Stomach (tissue), 9 donors: ENCODE measurements around the gene PSMD8. TPM values are rescaled to one million over a fixed set of nuclear protein-coding genes. Genes with fewer than 3 reads are reported as not detected.
"Not testable (repeated sequence)": the region's sequence is repeated elsewhere in the genome, so short reads cannot be mapped to it uniquely, and the experiment has no call there.

ENCODE experiments used
- DNase-seq, 2 donors: peaks; one replicate each; pipeline versions ENCODE4 v3.0.0 to v3.0.0-alpha.2; 2013 to 2019
- H3K27ac ChIP-seq, 5 donors: fragments of 200-600 bp in 4 of 5; sonication (generic) in 4 of 5; one replicate each; pipeline ENCODE4 v1.5.1; 2013 to 2019; ENCODE audit warnings: mild to moderate bottlenecking in 1 of 5, moderate library complexity in 1 of 5
- H3K27me3 ChIP-seq, 3 donors: fragments of 200-600 bp; sonication (generic); one replicate each; pipeline ENCODE4 v1.5.1; 2017 to 2019; ENCODE audit warnings: mixed run types in 1 of 3
- H3K36me3 ChIP-seq, 4 donors: fragments of 200-600 bp; sonication (generic); 1 replicate in 3 of 4; 2 replicates in 1 of 4; pipeline ENCODE4 v1.5.1; 2016 to 2019
- H3K4me1 ChIP-seq, 4 donors: fragments of 200-600 bp; sonication (generic); one replicate each; pipeline ENCODE4 v1.5.1; 2016 to 2019
- H3K4me3 ChIP-seq, 4 donors: fragments of 200-600 bp; sonication (generic) in 3 of 4; one replicate each; pipeline ENCODE4 v1.5.1; 2016 to 2019; ENCODE audit warnings: mild to moderate bottlenecking in 1 of 4
- H3K9me3 ChIP-seq, 4 donors: fragments of 200-600 bp; sonication (generic); one replicate each; pipeline ENCODE4 v1.5.1; 2016 to 2019
- EP300 ChIP-seq: sonication (generic); formaldehyde crosslinking; IDR thresholded peaks from one replicate; pipeline ENCODE4 v1.6.1; 2017; ENCODE audit warnings: antibody characterized with exemption
- POLR2A ChIP-seq, 4 donors: fragments of 450-650 bp; IDR thresholded peaks; one replicate each; pipeline ENCODE4 v1.6.1; 2016; ENCODE audit warnings: antibody characterized with exemption in 4 of 4, control low read depth in 2 of 4, mild to moderate bottlenecking in 1 of 4, moderate library complexity in 1 of 4
- POLR2AphosphoS5 ChIP-seq, 3 donors: sonication (generic); formaldehyde crosslinking; IDR thresholded peaks; one replicate each; pipeline ENCODE4 v1.6.1; 2016; ENCODE audit warnings: antibody characterized with exemption in 3 of 3
- WGBS, 5 donors: extraction: QIAGEN DNeasy Blood & Tissue Kit in 3 of 5; methylation state at CpG; one replicate each; pipeline versions ENCODE4 v1.1.5 to v1.1.7; 2013 to 2018; 5-methylcytosine and 5-hydroxymethylcytosine counted together
- intact Hi-C: fragments of 100-400 bp; cut with DNase I; formaldehyde crosslinking; loops from one replicate; pipeline ENCODE4 v1.15.1; 2023; ENCODE audit warnings: low total_unique reads
- polyA plus RNA-seq, 3 donors: library from polyadenylated mRNA; stranded (reverse); fragments of 200-250 nt; gene quantifications; one replicate each; pipeline ENCODE4 v1.2.3, GENCODE V29; 2013
- total RNA-seq, 5 donors: library from RNA; depleted of rRNA; stranded (reverse); fragments of >200 nt; gene quantifications; one replicate each; pipeline versions ENCODE4 v1.1.0 to v1.2.3, GENCODE V29; 2014 to 2016
- TF ChIP-seq, protein P1 (sequence below), 7 experiments: fragments of 450-650 bp in 4 of 7; fragments of 200-600 bp in 3 of 7; sonication (generic) in 3 of 7; IDR thresholded peaks; one replicate each; pipeline ENCODE4 v1.5.1; 2016 to 2019; ENCODE audit warnings: antibody characterized with exemption in 7 of 7, control low read depth in 2 of 7, mild to moderate bottlenecking in 1 of 7
- donor health status: healthy with polysubstance abuse.
- donor health status: Bipolar disorder and iron deficiency.
- donor health status: healthy.

The PSMD8 gene
- total and polyA plus RNA-seq, 8 donors = 10.7 to 282 (median 108) TPM

- no peak for TF ChIP-seq POLR2A (IDR thresholded peaks at IDR 0.05)
- TF ChIP-seq POLR2AphosphoS5 (IDR thresholded peaks at IDR 0.05) = no peak
- TF ChIP-seq, protein P1, sequence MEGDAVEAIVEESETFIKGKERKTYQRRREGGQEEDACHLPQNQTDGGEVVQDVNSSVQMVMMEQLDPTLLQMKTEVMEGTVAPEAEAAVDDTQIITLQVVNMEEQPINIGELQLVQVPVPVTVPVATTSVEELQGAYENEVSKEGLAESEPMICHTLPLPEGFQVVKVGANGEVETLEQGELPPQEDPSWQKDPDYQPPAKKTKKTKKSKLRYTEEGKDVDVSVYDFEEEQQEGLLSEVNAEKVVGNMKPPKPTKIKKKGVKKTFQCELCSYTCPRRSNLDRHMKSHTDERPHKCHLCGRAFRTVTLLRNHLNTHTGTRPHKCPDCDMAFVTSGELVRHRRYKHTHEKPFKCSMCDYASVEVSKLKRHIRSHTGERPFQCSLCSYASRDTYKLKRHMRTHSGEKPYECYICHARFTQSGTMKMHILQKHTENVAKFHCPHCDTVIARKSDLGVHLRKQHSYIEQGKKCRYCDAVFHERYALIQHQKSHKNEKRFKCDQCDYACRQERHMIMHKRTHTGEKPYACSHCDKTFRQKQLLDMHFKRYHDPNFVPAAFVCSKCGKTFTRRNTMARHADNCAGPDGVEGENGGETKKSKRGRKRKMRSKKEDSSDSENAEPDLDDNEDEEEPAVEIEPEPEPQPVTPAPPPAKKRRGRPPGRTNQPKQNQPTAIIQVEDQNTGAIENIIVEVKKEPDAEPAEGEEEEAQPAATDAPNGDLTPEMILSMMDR (IDR thresholded peaks at IDR 0.05) = no peak
- no peak for TF ChIP-seq EP300
- Histone ChIP-seq H3K9me3 (no peaks in the 10 kb centered on the region), H3K4me3 (no peak overlapping the region), H3K4me1 (peaks cover 16 to 23% (median 22%) of the 10 kb centered on the region in 4 donors), H3K36me3 (no peaks in the 10 kb centered on the region), H3K27ac (no peak overlapping the region), H3K27me3 (peaks cover 0 to 87% (median 25%) of the 10 kb centered on the region in 3 donors)
- DNase-seq = no peak
- WGBS, 5 donors = 76 to 86% (median 81%) methylated on average over 9 of the region's 9 CpGs
- intact Hi-C loops = no loop called here
Measured at GRCh38 chr19:38360351-38360750, 14.0 kb upstream of the PSMD8 start.

GRCh38 chr19:38360839-38361631 is 13.3 kb upstream of the PSMD8 start:
- intact Hi-C loops = no loop called here
- DNase-seq = no peak
- H3K4me3 ChIP-seq = peak overlapping the region; percentile 46 to 74 (median 60)
- H3K36me3 ChIP-seq = no peaks in the 10 kb centered on the region
- WGBS, 5 donors = 17 to 24% (median 19%) methylated on average over 18 to 23 of the region's 23 CpGs
- H3K27me3 ChIP-seq = peaks cover 0 to 87% (median 24%) of the 10 kb centered on the region in 3 donors
- H3K4me1 ChIP-seq = peaks cover 16 to 23% (median 22%) of the 10 kb centered on the region in 4 donors
- H3K27ac ChIP-seq = peak overlapping the region in 2 of 5 donors; percentile 50 to 76
- no peaks in the 10 kb centered on the region for H3K9me3 ChIP-seq
- TF ChIP-seq POLR2AphosphoS5 (IDR thresholded peaks at IDR 0.05) (no peak), POLR2A (IDR thresholded peaks at IDR 0.05) (no peak), EP300 (no peak)
- TF ChIP-seq, protein P1 (IDR thresholded peaks at IDR 0.05) = no peak

DNA sequence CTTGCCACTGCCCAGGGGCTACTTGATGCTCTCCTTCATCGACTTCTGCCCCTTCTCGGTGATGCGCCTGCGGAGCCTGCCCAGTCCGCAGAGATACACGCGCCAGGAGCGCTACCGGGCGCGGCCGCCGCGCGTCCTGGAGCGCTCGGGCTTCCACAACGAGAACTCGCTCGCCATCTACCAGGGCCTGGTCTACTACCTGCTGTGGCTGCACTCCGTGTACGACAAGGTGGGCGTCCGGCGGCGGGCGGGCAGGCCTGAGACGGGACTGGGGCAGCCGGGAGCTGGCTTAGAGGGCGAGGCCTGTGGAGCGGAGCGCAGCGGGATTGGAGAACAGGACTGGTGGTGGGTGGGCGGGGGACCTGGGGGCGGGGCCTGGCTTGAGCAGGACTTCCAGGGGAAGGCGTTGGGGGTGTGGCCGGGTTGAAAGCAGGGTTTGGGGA is 12.7 kb upstream of the PSMD8 start:
- intact Hi-C loops = no loop called here
- Histone ChIP-seq H3K27ac (peak overlapping the region in 4 of 5 donors; percentile 50 to 76 (median 60)), H3K9me3 (no peaks in the 10 kb centered on the region), H3K27me3 (peaks cover 0 to 87% (median 20%) of the 10 kb centered on the region in 3 donors), H3K4me1 (peaks cover 16 to 23% (median 22%) of the 10 kb centered on the region in 4 donors), H3K4me3 (peak overlapping the region; percentile 46 to 74 (median 60)), H3K36me3 (no peaks in the 10 kb centered on the region)
- TF ChIP-seq, protein P1 (IDR thresholded peaks at IDR 0.05) = peak in 2 of 7 experiments; percentile 24 to 52
- TF ChIP-seq POLR2AphosphoS5 (IDR thresholded peaks at IDR 0.05) = no peak
- WGBS, 5 donors = 0 to 3% (median 0%) methylated on average over 8 to 37 of the region's 37 CpGs
- DNase-seq = peak; percentile 77 to 92

DNA sequence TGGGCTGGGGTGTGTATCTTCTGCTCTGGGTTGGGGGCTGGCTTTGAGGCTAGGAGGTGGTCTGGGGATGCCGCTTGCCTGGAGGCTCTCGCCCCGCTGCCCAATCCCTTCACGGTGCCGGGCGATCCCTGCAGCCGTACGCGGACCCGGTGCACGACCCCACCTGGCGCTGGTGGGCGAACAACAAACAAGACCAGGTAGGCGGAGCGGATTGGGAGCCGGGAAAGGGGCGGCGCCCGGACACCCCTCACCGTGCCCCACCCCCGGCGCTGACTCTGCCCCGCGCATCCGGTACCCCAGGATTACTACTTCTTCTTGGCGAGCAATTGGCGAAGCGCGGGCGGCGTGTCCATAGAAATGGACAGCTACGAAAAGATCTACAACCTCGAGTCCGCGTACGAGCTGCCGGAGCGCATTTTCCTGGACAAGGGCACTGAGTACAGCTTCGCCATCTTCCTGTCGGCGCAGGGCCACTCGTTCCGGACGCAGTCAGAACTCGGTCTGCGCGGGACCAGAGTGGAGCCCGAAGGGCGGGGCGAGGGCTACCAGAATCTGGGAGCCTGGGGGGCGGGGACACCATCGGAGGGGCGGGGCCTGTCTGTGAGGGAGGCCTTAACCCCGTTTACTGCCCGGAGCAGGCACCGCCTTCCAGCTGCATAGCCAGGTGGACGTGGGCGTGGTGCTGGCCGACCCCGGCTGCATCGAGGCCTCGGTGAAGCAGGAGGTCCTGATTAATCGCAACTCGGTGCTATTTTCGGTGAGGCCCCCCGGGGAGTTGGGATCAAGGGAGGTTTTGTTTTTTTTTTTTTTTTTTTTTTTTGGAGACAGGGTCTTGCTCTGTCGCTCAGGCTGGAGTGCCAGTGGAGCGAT is 12.1 kb upstream of the PSMD8 start:
- peak overlapping the region; percentile 50 to 76 (median 58) for H3K27ac ChIP-seq
- H3K4me3 ChIP-seq = peak overlapping the region; percentile 46 to 74 (median 60)
- peaks cover 0 to 88% (median 20%) of the 10 kb centered on the region in 3 donors for H3K27me3 ChIP-seq
- no peaks in the 10 kb centered on the region for H3K36me3 ChIP-seq
- TF ChIP-seq, protein P1 (IDR thresholded peaks at IDR 0.05) = no peak
- no peak for TF ChIP-seq POLR2A (IDR thresholded peaks at IDR 0.05)
- TF ChIP-seq POLR2AphosphoS5 (IDR thresholded peaks at IDR 0.05) = peak in 1 of 3 donors; percentile 22
- no peak for TF ChIP-seq EP300
- H3K4me1 ChIP-seq = peaks cover 16 to 23% (median 22%) of the 10 kb centered on the region in 4 donors
- 2 to 3% (median 3%) methylated on average over 56 to 68 of the region's 68 CpGs for WGBS, 5 donors
- peak; percentile 86 to 91 for DNase-seq
- H3K9me3 ChIP-seq = no peaks in the 10 kb centered on the region
- intact Hi-C loops = no loop called here

- intact Hi-C loops, DNase-seq, H3K9me3 ChIP-seq, H3K36me3 ChIP-seq, H3K27ac ChIP-seq: not testable (repeated sequence)
- H3K4me1 ChIP-seq = peaks cover 16 to 23% (median 22%) of the 10 kb centered on the region in 4 donors
- H3K4me3 ChIP-seq = peak overlapping the region; percentile 46 to 74 (median 60)
- peaks cover 0 to 87% (median 20%) of the 10 kb centered on the region in 3 donors for H3K27me3 ChIP-seq
- WGBS, 5 donors = 75 to 77% (median 76%) methylated on average over 14 to 15 of the region's 16 CpGs
Measured at GRCh38 chr19:38362946-38363688, 11.3 kb upstream of the PSMD8 start.
